ENCODE results near the gene PARP12.

Gene PARP12

DNA sequence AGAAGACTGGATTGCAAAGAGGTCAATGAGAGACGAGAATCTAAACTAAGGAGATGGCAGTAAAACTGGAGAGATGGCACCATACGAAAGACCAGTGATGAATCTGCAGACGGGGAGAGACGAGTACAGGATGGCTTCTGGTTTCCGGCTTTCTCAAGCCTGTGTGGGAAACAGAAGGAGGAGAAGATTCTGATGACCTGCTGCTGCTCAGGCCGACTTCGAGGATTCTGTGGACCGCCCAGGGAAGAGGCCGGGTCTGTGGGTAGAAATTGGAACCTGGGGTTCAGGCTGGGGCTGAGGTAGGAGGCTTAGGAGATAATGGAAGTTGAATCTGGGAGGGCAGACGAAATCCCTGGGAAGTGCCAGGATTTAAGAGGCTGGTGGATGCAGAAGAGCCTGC is 48.6 kb downstream of the PARP12 start:
- DNase-seq (ENCODE audit: low read depth), result no peak

DNA sequence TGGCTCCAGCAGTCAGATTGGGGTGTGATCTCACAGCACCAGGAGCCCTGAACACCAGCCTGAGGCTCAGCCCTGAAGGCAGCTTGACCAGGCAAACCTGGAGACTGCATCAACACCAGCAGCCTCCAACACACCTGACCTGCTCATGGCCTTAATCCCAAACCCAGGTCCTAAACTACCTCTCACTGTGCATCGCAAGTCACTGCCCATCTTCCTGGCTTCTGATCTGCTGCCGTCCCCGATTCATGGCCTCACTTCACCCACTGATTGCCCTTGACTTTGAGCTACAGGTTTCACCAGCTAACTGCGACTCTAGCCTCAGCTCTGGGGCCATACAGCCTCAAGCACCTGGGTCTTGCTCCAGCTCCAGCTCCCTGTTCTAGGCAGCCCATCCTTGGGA is 49.1 kb downstream of the PARP12 start:
- no peak for DNase-seq (ENCODE audit: low read depth)

DNA sequence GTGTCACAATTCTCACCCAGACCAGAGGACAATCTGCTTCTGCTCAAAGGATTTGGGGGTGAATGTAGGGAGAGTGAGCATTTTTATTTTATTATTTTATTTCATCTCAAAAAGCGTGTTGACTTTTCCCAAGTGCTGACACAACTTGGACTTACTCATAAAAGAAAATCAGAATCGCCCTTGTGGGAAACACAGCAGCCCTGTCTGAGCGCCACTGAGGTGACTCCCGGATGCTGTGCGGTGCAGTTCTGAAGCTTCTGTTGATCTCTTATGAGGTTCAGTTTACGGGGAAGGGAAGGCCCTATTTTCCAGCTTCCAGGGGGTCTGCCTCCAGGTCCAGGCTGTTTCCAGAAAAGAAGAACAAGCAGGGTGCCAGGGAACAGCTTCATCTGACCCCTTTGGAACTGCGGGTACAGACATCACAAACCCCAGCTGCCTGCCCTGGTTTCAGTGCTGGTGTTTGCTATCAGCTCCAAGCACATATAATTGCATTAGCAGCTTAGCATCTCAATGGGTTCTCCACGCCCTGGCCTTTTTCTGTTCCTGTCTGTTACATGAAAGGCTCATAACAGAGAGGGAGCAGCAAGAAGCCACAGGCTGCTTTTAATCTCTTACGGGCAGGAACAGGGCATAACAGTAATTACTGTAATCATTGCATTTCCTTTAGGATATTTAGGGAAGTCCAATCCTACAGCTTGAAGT is 52.4 kb downstream of the PARP12 start:
- no peak for DNase-seq (ENCODE audit: low read depth)

DNA sequence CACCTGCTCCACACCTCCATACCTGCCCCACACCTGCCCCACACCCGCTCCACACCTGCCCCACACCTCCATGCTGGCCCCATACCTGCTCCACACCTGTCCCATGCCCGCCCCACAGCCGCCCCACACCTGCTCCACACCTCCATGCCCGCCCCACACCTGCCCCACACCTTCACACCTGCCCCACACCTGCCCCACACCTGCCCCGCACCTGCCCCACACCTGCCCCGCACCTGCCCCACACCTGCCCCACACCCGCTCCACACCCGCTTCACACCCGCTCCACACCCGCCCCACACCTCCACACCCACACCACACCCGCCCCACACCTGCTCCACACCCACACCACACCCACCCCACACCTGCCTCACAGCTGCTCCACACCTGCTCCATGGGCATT is 53.0 kb downstream of the PARP12 start:
- DNase-seq (ENCODE audit: low read depth), result no peak

DNA sequence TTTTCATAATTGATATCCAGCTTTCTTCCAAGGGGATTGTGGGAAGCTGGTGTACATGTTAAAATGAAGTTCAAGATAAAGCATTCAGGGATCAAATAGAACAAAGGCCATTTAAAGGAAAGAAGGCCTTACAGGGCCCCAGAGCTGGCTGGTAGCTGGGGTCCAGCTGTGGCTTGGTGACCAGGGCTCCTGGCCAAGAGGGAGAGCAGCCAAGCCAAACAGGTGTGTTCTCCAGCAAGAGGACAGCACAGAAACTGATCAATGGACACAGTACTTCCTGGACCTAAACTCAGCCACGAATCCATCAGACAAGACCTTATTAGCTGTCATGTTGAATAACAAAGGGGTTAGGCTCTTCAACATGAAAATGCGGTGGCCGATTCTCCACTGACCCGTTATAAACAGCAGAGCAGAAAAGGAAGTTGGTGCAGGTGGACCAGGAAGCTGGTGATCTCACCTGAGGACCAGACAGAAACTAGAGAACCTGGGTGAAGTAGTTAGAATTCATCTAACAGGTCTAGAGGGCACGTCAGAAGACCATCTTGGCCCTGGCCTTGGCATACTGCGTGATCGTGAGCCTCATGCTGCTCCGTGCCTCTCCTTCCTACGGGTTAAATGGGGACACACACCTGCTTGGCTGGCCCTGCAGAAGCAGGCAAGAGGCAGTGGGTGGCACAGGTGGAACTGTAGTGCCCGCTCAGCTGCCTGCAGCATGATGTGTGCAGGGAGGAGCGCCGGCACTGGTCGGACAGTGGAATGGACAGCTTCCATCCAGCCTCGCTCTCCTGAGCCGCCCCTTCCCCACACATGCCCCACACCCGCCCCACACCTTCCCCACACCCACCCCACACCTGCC is 53.8 kb downstream of the PARP12 start:
- DNase-seq (ENCODE audit: low read depth), result no peak

DNA sequence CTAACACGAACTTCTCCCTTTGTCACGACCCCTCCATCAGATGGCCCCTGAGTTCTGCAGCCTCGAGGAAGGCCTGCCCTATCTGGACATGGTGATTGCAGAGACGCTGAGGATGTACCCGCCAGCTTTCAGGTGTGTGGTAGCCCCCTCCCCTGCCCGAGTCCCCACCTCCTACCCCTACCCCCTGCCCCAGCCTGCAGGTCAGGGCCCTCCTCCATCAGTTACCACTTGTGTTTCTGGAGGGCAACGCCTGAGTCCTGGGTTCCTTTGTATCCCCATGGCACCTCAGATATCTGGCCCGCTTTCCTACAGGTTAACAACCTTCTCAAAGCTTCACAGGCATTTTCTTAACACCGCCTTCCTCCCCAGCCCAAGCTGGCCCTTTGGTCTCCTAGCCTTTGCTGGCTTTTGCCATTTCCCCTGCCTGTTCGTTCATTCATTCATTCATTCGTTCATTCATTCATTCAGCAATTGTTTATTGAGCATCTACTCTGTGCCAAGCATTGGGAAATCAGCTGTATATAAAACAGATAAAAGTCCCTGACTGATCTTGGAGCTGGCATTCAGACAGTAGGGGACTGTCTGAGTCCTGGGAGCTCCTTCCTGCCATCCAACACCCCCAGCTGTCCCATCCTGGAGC is 55.6 kb downstream of the PARP12 start:
- no peak for DNase-seq (ENCODE audit: low read depth)

DNA sequence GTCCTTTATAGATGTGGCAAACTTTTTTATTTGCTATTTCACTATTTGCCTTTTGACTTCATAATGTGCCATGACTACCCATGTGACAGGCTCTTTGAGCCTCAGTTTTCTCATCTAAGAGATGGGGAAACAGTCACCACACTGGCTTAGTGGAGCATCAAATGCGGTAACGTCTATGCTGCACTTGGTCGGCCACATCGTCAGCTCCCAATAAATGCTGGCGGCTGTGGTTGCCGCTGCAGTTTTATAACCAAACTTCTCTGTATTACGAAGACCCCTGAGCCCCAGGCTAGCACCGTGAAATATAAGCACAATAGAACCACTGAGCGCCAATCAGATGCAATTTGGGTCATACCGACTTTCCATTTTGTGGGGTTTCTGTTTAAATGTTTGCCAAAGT is 56.2 kb downstream of the PARP12 start:
- DNase-seq (ENCODE audit: low read depth), result no peak

DNA sequence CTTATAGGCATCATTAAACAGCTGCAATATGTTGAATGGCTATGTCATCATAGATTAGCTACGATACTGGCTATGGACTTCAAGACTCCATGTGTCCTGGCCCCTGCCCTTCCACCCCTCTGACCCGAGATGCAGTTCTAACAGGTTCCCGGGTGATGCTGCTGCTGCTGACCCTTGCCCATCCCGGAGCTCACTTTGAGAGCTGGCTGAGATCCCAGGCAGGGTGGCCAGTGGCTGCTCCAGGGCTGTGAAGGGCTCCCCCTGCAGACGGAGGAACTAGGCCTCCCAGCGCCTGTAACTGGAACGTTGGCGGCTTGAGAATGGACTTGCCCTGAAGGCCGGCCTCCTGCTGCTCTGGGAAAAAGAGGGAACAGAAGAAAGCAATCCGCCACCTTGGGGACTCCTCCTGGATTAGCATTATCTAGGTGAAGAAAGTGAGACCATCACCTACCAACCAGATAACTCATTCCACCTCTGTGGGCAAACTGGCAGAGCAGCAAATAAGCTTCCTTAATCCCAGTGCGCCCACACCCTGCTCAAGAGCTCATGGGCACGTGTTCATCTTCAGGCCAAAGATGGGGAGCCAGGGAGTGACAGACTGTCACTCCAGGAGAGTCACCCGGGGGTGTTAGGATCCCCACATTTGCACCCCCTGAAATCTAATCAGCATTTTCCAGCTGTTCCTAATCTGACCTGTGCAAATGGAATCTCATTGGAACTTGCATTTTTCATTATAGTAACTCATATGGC is 56.8 kb downstream of the PARP12 start:
- no peak for DNase-seq (ENCODE audit: low read depth)

DNA sequence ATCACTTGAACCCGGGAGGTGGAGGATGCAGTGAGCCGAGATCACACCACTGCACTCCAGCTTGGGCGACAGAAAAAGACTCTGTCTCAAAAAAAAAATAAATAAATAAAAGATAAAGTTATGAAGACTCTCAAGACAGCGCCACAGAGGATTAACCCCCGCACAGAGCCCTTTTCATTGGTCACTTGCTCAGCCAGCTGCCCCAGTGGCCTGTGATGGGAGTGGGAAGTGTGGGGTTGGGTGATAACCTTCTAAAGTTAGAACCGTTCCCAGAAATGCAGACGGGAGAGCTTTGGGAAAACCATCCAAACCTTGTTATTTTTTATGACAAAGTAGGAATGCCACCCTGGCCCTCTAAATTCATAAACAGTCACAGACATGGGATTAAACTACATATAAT is 57.4 kb downstream of the PARP12 start:
- no peak for DNase-seq (ENCODE audit: low read depth)

DNA sequence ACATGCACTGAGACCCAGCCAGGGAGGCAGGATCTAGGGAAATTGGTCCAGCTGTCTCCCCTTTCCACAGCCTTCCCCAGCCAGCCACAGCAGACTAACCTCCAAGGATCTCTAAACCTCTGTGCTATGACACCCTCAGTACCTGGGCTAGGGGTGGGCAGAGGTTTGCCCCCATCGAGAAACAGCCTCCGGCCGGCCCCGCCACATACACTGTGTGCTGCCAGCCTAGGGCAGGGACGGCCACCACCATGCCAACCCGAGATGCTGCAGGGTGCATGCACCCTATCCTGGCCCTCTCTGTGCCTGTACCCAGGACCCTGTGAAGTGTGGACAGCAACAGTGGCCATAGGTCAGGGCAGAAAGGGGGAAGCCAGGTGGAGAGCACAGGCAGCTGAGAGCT is 58.1 kb downstream of the PARP12 start:
- DNase-seq (ENCODE audit: low read depth), result no peak

DNA sequence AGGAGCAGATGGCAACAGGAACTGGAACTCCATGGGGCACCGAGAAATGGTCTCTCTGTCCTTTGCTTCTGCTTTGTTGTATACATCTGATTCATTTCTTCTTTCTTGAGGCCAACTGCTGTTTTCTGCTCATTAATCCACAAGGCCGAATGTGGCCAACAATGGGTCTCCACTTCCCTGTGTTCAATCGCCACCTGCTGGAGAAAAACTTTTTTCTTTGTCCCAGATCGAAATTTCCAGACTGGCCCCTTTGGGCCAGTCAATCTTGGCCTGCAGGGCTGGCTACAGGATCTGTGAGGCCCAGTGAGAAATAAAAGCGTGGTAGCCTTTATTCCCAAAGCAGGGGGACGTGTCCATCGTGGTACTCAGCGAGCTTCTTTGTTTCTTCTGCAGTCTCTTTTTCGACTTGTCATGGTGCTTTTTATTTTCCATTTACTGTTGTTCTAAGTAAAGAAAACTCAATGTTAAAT is 58.8 kb downstream of the PARP12 start:
- DNase-seq (ENCODE audit: low read depth), result no peak

DNA sequence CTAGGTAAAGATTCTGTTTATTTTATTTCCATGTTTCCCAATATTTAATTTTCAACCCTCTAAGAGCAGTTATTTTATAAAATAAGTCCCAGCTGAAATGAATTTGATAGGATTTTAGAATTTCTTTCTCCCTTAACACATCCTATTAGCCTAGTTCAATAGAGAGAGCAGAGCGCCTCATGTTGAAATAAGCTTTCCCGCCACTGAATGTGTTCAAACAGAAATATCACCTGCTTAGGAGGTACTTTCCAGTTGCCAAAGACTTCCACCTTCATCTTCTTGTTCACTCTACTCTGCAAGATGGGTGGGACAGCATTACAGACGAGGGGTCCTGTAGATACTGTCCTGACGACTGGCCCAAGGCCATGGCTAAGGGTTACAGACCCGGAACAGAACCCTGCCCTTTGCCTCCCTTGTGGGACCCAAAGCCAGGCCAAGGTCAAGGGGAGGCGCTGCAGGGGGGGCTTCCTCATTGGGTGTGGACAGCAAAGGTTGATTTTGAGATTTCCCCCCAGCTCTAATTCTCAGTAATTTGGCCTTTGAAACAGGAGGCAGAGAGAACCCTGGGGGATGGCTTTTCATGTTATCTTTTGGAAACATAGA is 62.0 kb downstream of the PARP12 start:
- no peak for DNase-seq (ENCODE audit: low read depth)

DNA sequence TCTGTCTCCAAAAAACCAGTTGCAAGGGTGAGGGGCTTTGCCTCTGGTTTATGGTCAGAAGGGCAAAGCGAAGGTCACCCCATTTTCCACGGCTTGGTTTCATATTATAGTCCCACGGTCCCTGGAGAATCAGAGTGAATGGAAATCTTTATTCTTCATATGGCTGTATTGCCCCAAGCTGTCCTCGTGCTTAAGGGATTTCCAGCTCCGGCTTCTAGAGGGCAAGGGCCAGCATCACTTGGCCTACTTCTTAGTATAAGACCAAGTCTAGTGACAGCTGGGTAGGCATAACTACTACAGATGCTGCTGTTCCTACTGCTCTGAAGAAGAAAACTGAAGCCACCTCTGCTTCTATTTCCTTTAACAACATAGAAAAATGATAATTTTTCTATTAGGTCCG is 63.2 kb downstream of the PARP12 start:
- no peak for DNase-seq (ENCODE audit: low read depth)

DNA sequence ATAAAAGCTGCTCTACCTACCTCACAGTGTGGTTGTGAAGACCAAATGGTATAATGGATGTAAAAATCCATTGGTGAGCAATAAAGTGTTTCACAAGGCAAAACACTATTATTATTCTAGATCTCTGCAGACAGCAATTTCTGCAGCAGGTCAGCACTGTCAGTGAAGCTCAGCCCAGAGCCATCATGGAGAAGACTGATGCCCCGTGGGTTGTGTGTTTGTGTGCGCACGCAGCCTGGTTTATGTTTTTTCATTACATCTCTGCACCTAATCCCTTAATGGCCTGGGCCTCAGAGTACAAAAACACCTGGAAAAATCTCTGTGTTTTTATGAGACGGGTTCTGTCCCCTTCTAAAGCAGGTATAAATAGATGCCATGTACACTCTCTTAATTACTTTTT is 64.2 kb downstream of the PARP12 start:
- DNase-seq (ENCODE audit: low read depth), result no peak

DNA sequence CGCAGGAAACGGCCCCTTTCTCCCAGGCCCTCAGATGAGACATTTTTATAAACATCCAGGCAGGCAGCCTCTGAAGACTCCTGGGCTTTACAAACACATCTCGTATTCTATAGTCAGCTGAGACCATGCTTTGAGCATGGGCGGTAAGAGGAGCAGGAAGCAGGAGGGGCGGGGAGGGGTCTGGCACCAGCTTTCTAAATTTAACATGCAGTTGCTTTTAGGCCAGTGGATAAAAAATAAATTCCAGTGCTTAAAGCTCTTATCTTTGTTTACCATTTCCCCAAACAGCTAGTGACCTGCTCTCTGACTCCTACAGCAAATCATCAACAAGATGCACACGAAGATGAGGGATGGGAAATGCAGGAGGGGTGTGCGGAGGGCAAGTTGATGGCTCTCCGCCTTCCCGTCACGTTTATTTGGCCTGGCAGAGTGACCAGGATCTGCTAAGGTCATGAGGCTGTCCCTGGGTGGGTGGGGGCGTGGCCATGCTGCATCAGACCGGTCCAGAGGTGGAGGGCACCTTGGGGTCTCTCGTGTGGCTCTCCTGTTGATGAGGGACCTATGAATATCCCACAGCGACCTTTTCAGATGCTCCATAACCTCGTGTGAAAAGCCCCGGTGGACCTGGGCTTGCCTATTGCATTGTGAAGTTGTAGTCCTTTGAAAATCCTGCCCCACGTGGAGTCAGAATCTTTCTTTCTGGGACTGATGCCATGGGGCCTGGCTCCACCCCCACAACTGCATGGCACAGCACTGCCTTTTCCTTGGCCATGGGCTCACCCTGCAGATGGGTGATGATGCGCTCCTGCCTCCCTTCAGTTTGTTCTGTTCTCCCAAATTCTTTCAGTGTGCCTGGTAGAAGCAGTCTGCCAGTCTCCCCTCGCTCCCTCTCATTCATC is 67.5 kb downstream of the PARP12 start:
- DNase-seq (ENCODE audit: low read depth), result no peak

DNA sequence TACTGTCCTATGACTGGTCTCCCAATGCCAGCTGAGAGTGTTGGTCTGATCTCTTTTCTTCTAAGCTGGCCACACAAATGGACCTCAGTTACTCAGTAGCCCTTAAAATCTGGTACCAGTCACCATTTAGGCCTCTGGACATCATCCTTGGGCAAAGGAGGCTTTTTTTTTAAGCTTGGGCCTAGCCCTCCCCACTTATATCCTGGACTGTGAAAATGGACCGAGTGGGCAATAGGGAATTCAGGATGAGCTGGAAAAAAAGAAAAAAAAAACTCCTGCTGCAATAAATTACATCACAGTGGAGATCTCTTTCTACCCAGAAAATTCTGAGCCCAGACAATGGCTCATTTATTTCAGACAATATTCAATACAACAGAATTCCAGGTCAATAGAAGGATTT is 68.4 kb downstream of the PARP12 start:
- DNase-seq (ENCODE audit: low read depth), result no peak

DNA sequence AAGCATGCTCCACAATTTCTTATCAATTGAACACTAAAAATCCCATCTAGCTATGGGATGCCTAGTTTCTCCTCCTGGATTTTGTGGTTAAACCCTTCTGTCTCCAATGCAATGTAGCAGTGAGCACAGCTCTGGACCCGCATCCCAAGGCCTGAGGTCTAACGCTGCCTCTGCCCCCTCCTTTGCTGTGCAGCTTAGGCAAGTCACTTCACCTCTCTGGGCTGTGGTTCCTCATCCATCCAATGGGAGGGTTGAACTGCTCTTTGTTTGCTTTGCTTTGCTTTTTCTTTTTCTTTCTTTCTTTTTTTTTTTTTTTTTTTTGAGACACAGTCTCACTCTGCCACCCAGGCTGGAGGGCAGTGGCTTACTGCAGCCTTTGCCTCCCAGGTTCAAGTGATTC is 69.2 kb downstream of the PARP12 start:
- no peak for DNase-seq (ENCODE audit: low read depth)

DNA sequence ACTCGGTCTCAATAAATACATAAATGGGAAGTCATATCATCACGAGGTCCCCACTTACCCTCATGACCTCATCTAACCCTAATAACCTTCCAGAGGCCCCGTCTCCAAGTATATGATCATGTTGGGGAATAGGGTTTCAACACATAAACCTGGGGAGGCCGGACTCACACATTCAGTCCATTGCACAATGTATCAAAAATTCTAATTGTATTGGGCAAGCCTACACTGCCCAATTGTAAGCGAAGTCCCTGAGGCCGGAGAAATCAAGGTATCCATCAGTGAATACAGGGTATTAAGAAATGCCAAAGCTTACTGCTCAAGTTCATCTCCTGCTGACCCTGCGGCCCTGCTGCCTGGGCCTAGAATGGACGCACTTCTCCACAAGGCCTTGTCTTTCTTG is 69.6 kb downstream of the PARP12 start:
- no peak for DNase-seq (ENCODE audit: low read depth)

DNA sequence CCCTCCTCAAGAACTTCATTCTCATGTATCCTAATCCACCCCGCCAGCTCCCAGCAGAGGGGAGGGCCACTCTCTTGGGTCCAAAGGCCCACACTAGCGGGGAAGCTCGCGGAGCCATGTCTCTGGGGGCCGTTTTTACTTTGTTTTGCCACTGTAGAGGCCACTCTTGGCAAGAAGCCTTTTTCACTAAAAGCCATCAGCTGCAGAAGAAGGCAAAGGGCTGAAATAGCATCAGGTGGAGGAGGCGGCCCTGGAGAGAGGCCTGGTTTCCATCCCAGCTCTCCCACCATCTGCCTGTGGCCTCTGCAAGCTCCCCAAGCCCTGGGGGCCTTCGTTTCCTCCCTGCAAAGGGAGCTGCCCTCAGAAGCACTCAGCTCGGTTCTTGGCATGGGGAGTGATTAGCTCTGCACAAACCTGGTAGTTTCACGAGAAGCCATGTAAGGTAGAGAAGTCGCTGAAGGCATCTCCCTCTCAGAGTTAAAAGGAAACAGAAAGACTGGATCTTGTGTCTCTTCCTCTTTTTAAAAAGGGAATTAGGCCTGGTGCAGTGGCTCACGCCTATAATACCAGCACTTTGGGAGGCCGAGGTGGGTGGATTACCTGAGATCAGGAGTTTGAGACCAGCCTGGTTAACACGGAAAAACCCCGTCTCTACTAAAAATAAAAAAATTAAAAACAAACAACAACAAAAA is 70.3 kb downstream of the PARP12 start:
- DNase-seq (ENCODE audit: low read depth), result no peak

DNA sequence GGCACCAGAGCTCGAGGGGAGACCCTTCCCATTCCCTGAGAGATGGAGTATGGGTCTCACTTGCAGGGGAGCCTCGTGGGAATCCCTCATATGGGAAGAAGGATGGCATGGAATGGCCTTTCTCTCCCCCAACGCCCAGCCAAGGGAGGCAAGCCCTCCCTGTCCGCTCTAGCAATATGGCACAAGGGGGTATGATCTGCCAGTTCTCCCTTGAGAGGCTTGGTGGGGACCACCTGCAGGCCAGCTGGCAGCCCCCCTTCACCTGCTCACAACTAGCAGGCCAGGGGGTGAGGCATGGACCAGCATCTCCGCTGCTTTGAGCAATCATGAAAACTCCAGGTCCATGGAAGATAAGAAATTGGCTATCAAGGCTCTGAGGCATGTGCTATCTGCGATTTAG is 70.8 kb downstream of the PARP12 start:
- no peak for DNase-seq (ENCODE audit: low read depth)
